ENCODE measurements around the gene KDM6A.
"Not testable (repeated sequence)": the region's sequence is repeated elsewhere in the genome, so short reads cannot be mapped to it uniquely, and the experiment has no call there.

Gene KDM6A

DNA sequence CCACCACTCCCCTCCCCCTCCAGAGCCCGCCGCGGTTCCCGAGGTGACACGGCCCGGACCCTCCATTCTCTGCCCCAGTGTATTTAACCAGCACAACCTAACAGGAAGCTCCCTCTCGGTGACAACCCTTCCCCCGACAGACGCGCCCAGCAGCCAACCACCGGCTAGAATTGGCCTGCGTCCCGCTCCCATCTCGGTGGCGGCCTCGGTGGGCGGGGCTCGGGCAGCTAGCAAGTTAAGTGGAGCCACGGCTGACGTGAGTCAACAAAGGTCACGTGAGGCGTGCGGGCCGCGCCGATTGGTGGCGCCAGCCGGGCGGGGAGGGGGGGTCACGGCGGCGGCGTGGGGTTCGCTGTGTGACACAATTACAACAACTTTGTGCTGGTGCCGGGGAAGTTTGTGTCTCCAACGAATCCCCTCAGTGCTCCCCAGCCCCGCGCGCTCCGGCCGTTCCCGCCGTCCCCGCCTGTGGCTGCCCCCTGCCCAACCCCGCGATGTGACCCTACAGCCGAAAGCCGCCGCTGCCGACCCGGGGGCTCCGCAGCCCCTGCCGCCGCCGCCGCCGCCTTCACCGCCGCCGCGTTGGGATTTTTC lies at the start of gene KDM6A:
Gene KDM6A (plus strand): TSS at position 368 of the 594 bp plus-strand sequence. CDS start 364 bp downstream, outside the sequence.
- peak; percentile 85 for DNase-seq (ENCODE audit: low read depth)
- TF ChIP-seq, protein P1, sequence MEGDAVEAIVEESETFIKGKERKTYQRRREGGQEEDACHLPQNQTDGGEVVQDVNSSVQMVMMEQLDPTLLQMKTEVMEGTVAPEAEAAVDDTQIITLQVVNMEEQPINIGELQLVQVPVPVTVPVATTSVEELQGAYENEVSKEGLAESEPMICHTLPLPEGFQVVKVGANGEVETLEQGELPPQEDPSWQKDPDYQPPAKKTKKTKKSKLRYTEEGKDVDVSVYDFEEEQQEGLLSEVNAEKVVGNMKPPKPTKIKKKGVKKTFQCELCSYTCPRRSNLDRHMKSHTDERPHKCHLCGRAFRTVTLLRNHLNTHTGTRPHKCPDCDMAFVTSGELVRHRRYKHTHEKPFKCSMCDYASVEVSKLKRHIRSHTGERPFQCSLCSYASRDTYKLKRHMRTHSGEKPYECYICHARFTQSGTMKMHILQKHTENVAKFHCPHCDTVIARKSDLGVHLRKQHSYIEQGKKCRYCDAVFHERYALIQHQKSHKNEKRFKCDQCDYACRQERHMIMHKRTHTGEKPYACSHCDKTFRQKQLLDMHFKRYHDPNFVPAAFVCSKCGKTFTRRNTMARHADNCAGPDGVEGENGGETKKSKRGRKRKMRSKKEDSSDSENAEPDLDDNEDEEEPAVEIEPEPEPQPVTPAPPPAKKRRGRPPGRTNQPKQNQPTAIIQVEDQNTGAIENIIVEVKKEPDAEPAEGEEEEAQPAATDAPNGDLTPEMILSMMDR (IDR thresholded peaks at IDR 0.05; ENCODE audit: low read depth, low read length, missing control alignments) = no peak
- H3K4me3 ChIP-seq (ENCODE audit: low read depth, low read length) = peak within 1 kb of the TSS; percentile 85

DNA sequence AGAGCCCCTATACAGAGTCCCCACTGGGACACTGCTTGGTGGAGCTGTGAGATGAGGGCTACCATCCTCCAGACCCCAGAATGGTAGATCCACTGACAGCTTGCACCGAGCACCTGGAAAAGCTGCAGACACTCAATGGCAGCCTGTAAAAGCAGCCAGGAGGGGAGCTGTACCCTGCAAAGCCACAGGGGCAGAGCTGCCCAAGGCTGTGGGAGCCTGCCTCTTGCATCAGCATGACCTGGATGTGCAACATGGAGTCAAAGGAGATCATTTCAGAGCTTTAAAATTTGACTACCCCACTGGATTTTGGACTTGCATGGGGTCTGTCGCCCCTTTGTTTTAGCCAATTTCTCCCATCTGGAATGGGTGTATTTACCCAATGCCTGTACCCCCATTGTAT lies 49.8 kb upstream of the KDM6A start:
- not testable (repeated sequence) for DNase-seq (ENCODE audit: low read depth); H3K4me3 ChIP-seq (ENCODE audit: low read depth, low read length)

DNA sequence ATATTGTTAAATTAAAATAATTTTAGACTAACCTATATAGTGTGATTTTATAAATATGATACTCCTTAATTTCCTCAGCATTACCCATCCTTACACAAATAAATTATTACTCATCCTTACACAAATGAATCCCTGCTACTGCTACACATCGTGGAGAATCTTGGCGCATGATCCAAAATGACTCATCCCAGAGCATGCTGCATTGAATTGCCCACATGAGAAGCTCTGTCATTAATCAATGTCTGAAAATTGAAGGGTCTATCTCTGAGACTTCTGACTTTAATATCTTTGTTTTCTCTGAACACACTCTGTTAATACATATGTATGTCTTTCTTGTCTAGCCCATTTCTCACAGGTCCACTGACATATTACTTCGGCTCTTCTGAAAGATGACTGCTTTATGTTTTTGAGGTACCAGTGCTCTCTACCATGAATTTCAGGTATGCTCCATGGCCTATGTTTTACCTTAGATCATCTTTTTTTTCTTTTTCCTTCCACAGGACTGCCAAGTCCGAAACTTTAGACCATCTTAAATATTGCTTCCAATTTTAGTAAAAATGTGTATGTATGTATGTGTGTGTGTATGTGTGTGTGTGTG lies 44.9 kb upstream of the KDM6A start:
- TF ChIP-seq, protein P1 (IDR thresholded peaks at IDR 0.05; ENCODE audit: low read depth, low read length, missing control alignments) = no peak
- DNase-seq (ENCODE audit: low read depth) = no peak
- no peak overlapping the region for H3K4me3 ChIP-seq (ENCODE audit: low read depth, low read length)

DNA sequence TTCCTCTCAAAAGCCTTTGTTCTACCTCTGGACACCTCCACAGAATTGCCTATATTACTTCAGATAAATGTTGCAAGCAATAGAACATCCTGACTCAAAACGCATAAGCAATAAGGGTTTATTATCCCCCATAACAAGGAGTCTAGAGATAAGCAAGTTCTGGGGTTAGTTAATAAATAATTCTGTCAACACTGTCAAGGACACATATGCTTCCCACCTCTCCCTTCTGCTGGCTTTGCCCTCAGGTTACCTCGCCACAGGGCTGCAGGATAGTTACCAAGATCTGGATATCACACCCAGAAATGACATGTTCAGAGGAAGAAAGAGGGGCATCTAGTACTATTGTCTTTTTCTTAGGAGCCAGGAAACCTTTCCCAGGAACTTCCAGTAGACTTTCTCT lies 43.2 kb upstream of the KDM6A start:
- TF ChIP-seq, protein P1 (IDR thresholded peaks at IDR 0.05; ENCODE audit: low read depth, low read length, missing control alignments) = no peak
- no peak for DNase-seq (ENCODE audit: low read depth)

DNA sequence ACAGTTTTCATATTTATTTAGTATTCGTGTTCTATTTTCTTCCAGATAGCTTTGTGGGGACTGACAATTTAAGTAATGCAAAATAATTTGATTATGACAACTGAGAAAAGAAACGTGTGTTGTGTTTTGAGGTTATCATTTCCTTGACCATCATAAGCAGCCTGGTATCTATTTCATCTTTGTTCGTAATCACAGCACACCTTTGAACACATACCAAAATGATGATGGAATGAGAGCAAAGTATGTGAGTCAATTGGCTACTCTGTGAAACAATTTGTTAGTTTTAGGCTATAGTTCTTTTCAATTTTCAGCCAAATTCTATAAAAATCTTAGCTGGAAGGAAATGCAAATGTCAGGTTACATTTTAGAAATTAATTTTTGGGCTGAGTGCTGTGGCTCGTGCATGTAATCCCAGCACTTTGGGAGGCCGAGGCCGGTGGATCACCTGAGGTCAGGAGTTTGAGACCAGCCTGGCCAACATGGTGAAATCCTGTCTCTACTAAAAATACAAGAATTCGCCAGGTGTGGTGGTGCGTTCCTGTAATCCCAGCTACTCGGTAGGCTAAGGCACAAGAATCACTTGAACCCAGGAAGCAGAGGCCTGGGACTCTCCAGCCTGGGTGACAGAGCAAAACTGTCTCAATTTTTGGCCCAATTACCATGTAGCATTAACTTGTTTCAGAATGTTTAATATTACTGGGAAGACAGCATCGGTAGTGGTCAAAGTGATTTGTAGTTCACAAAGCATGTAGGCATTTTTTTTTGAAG lies 30.3 kb upstream of the KDM6A start:
- no peak for DNase-seq (ENCODE audit: low read depth)
- H3K4me3 ChIP-seq (ENCODE audit: low read depth, low read length) = no peak overlapping the region
- TF ChIP-seq, protein P1 (IDR thresholded peaks at IDR 0.05; ENCODE audit: low read depth, low read length, missing control alignments) = no peak

More for the DNA sequence above, 43.2 kb upstream of the KDM6A start:
- H3K4me3 ChIP-seq (ENCODE audit: low read depth, low read length) = no peak overlapping the region

DNA sequence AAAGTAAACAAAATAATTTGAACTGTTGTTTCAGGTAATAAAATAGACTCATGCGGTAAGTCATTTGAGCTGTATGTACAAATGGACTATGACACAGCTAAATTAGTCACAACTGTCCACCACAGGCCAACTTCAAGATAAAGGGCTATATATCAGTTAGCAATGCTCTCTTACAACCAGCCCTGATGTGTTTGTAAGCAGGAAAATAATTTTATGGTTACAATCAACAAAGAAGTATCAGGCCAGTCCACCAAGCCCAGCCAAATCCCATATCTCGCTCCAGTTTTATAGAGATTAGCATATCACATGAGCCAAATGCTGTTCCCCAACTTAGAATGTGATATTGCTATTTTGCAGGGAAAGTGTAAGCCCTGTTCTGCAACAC lies 29.7 kb upstream of the KDM6A start:
- DNase-seq (ENCODE audit: low read depth) = no peak
- TF ChIP-seq, protein P1 (IDR thresholded peaks at IDR 0.05; ENCODE audit: low read depth, low read length, missing control alignments) = no peak
- H3K4me3 ChIP-seq (ENCODE audit: low read depth, low read length) = no peak overlapping the region

DNA sequence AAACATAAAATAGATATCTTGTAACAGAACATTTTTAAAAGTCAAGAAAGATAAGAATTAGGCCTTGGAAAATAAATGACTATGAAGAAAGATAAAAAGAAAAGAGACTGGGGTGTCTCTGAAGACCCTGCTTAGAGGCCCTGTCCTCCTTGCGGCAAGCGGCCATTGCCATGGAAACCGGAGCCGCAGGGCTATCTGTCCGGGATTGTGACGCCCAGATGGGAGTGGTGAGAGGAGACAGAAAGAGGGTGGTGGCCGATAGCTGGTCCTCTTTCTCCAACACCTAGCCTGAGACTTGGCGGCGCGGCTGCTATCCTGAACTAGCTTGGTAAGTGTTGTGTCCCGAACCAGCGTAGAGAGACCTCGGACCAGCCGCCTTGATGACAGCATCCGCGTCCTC lies 29.2 kb upstream of the KDM6A start, which contains the start of gene DUSP21:
Gene DUSP21 (plus strand): TSS at position 269 of the 400 bp plus-strand sequence. CDS start 112 bp downstream, at position 381.
- no peak within 1 kb of the TSS for H3K4me3 ChIP-seq (ENCODE audit: low read depth, low read length)
- DNase-seq (ENCODE audit: low read depth) = no peak
- TF ChIP-seq, protein P1 (IDR thresholded peaks at IDR 0.05; ENCODE audit: low read depth, low read length, missing control alignments) = no peak

Data from GM12864 (cell line).